ENCODE measurements around the gene HIPK1. TPM values are rescaled to one million over a fixed set of nuclear protein-coding genes. Genes with fewer than 3 reads are reported as not detected.

HIPK1 gene
- total RNA-seq, 1 experiment from 2014 or later, result 52.2 TPM

- peaks cover 31% of the 10 kb centered on the region for H3K9me3 Mint-ChIP-seq
- peaks cover 19% of the 10 kb centered on the region for H3K36me3 Mint-ChIP-seq
- no peak for TF ChIP-seq ZNF512 (CRISPR knock-in tag; IDR thresholded peaks at IDR 0.05; ENCODE audit: borderline replicate concordance)
- no peak for TF ChIP-seq ZNF423 (CRISPR knock-in tag; IDR thresholded peaks at IDR 0.05)
- no peak for TF ChIP-seq JAZF1 (CRISPR knock-in tag; IDR thresholded peaks at IDR 0.05)
- no peak for TF ChIP-seq ZNF671 (CRISPR knock-in tag; IDR thresholded peaks at IDR 0.05)
- TF ChIP-seq ZNF396 (CRISPR knock-in tag; IDR thresholded peaks at IDR 0.05; ENCODE audit: borderline replicate concordance), result no peak
- TF ChIP-seq KAT7 (CRISPR knock-in tag; IDR thresholded peaks at IDR 0.05; ENCODE audit: borderline replicate concordance), result no peak
- TF ChIP-seq, protein P1, sequence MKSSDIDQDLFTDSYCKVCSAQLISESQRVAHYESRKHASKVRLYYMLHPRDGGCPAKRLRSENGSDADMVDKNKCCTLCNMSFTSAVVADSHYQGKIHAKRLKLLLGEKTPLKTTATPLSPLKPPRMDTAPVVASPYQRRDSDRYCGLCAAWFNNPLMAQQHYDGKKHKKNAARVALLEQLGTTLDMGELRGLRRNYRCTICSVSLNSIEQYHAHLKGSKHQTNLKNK (CRISPR knock-in tag; IDR thresholded peaks at IDR 0.05), result no peak
- no peak for TF ChIP-seq CREB1 (CRISPR knock-in tag; IDR thresholded peaks at IDR 0.05)
- TF ChIP-seq GRHL2 (CRISPR knock-in tag; IDR thresholded peaks at IDR 0.05; ENCODE audit: insufficient replicate concordance, severe bottlenecking), result no peak
- TF ChIP-seq AFF4 (CRISPR knock-in tag; IDR thresholded peaks at IDR 0.05; ENCODE audit: borderline replicate concordance), result no peak
- no peak for TF ChIP-seq AR (CRISPR knock-in tag; IDR thresholded peaks at IDR 0.05)
- no peak for TF ChIP-seq NR1H2 (CRISPR knock-in tag; IDR thresholded peaks at IDR 0.05)
- TF ChIP-seq TEAD1 (CRISPR knock-in tag; IDR thresholded peaks at IDR 0.05), result no peak
- TF ChIP-seq PRRX2 (CRISPR knock-in tag; IDR thresholded peaks at IDR 0.05), result no peak
- TF ChIP-seq, protein P2, sequence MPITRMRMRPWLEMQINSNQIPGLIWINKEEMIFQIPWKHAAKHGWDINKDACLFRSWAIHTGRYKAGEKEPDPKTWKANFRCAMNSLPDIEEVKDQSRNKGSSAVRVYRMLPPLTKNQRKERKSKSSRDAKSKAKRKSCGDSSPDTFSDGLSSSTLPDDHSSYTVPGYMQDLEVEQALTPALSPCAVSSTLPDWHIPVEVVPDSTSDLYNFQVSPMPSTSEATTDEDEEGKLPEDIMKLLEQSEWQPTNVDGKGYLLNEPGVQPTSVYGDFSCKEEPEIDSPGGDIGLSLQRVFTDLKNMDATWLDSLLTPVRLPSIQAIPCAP (CRISPR knock-in tag; IDR thresholded peaks at IDR 0.05), result no peak
- TF ChIP-seq ZNF281 (CRISPR knock-in tag; IDR thresholded peaks at IDR 0.05), result no peak
- peaks cover 38% of the 10 kb centered on the region for H3K4me1 Mint-ChIP-seq
- no peak overlapping the region for H3K4me3 Mint-ChIP-seq
- H3K27me3 Mint-ChIP-seq (ENCODE audit: low read depth), result peaks cover 23% of the 10 kb centered on the region
- ChIA-PET CTCF (interaction anchor here (0.6 to 3.5 kb wide), 5 partner anchors 30 to 274 kb away, joined by 3 to 22 read pairs (median 3); partner anchors contain the start of gene OLFML3), POLR2A (no interaction called here)
- ATAC-seq, result peak; percentile 64
- no peak overlapping the region for H3K27ac Mint-ChIP-seq
- DNase-seq (ENCODE audit: low spot score), result no peak
Measured at GRCh38 chr1:114008480-114008941, 79.4 kb downstream of the HIPK1 start.

All from WTC11 (cell line).